ENCODE results near the gene POLR1E.
"Not testable (repeated sequence)": the region's sequence is repeated elsewhere in the genome, so short reads cannot be mapped to it uniquely, and the experiment has no call there.

POLR1E gene

DNA sequence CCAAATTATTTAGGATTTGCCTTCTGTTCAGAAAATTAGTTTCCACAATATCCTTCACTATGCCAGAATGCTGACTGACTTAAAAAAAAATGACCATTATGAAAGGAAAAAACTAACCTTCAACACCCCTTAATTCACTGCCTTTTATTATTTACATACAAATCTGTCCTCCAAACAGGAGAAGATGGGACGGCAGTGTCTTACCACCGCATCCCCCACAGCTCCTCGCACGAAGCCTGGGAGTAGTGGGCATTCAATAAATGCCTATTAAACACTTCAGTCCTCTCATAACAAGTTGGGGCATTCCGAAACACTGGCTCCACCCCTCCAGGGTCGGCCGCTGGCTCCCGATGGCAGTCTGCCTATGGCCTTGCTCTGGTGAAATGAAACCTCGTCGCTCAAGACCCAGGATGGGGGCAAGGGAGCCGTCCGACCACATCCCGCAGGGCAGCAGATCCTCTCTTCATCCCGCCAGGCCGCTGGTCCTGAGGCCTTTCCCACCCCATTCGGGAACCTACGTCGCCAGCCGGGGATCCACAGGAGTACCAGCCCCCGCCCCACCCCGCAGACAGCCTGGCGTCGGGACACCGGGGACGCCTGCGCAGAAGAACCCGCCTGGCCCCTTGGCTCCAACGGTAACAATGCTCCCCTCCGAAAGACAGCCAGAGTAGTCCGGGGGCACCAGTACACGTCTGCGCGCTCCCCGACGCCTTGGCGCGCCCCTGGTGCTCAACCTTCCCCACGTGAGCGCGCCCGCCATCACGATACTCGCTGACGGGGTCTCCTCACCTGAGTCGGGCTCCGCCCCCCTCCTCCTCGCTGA lies 21.1 kb upstream of the POLR1E start:
- peak; percentile 71 for DNase-seq (ENCODE audit: low spot score)

DNA sequence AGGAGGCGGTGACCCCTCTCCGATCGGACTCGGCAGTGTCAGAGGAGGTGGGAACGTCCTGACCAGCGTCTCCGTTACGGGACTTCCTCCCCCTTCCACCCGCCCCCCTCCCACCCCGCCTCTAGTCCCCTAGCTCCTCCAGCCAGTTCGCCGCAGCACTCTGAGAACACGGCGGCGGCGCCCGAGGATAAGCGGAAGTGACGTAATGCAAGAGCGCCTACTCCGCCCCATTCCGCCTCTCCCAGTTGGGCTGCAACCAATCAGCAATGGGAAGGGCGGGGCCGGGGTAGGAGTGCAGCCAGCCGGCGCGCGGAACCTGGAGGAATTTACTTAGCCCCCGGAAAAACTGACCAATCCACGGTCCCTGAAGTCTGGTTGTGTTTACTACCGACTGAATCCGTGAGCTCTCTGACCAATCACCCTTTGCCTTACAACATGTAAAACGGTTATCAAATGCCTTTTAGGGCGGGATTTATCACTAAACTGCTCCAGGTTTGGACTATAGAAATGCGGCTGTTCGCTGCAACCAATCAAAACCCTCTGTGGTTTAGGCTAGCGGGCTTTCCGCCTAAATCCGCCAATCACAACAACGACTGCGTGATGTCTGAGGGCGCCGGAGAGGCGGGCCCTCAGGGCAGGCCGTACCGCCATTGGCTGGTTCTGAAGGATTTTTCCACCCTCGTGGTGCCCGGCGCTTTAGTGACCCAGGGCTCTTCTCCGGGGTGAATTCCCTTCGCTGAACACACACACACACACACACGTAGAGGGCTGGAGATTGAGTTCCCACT lies 20.3 kb upstream of the POLR1E start, which contains the start of gene ZBTB5:
Gene ZBTB5, minus strand, starts transcription at position 202 of the 788 bp plus-strand sequence. CDS start 22,899 bp downstream, outside the sequence.
- DNase-seq (ENCODE audit: low spot score), result peak; percentile 97

DNA sequence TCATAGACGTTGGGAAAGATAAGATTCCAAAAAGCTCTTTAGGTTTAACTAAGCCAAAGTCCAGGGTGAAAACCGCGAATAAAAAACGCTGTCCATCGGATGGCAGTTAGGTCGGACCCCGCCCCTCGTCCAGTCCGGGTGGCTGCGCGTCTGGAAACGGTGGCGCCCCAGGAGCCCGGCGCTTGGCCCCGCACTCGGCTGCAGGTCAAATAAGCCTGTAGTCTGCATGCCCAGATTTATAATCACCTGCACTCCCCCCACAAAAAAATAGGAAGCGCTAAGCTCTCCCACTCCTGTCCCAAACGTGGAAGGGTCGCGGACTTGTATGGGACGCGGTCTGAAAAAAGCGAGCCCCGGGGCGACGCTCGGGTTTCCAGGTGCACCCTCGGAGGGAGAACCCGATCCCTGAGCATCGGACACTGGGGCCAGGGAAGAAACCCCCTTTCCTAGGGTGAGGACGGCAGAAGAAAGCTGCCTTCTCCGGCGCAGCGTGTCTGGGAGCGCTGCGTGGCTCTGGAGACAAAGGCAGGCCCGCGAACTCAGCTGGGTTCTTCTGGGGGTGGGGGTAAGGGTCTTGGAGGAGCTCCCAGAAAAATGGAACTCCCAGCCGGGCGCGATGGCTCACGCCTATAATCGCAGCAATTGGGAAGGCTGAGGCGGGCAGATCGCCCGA lies 19.6 kb upstream of the POLR1E start:
- DNase-seq (ENCODE audit: low spot score), result peak; percentile 67

DNA sequence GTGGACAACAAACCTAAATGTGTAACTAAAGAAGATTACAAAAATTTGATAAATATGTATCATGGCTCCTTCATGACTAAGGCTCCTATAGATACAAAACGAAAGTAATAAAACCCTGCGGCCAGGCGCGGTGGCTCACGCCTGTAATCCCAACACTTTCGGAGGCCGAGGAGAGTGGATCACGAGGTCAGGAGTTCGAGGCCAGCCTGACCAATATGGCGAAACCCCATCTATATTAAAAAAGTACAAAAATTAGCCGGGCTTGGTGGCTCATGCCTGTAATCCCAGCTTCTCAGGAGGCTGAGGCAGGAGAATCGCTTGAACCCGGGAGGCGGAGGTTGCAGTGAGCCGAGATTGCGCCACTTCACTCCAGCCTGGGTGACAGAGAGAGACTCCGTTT lies 18.2 kb upstream of the POLR1E start:
- not testable (repeated sequence) for DNase-seq (ENCODE audit: low spot score)

DNA sequence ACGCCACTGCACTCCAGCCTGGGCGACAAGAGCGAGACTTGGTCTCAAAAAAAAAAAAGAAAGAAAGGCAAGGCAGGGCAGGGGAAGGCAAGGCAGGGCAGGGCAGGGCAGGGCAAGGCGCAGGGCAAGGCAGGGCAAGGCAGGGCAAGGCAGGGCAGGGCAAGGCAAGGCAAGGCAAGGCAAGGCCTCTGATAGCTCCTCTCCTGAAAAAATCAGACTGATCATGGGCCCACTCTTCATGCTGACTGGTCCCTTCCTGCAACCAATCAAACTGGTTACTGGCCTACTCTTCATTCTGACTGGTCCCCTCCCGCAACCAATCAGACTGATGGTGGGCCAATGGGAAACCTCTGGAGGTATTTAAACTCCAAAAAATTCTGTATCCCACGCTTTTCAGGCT lies 17.1 kb upstream of the POLR1E start:
- DNase-seq (ENCODE audit: low spot score), result no peak

DNA sequence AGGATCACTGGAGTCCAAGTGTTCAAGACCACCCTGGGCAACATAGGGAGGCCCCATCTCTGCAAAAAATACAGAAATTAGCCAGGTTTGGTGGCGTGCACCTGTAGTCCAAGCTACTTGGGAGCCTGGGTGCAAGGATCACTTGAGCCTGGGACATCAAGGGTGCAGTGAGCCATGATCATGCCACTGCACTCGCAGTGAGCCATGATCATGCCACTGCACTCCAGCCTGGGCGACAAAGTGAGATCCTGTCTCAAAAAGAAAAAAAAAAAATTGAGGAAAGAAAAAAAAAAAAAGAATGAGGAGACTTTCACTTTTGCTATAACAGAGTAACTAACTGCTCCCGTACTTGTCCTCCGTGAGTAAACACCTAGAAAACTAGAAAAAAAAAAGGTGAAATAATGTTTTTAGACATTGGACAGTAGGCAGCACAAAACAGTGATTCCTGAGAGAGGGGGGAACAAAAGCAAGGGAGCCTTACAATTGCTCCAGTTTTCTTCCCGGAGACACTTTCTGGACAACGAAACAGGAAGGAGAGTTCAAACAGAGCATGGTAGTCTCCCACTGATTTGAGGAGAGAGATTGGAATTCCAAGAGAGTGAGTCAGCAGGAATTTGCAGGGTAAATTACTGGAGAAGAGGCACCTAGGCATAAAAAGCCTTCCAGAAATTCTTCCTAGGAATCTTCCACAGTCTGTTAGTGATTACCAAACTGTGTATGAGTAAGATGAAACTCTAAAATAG lies 13.6 kb upstream of the POLR1E start:
- DNase-seq (ENCODE audit: low spot score), result peak; percentile 68

DNA sequence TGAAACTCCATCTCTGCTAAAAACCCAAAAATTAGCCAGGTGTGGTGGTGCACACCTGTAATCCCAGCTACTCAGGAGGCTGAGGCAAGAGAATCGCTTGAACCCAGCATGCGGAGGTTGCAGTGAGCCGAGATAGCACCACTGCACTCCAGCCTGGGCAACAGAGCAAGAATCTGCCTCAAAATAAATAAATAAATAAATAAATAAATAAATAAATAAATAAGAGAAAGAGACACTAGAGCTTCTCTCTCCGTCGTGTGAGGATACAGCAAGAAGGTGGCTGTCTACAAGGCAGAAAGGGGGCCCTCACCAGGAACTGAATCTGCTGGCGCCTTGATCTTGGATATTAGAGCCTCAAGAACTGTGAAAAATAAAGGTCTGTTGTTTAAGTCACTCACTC lies 11.8 kb upstream of the POLR1E start:
- not testable (repeated sequence) for DNase-seq (ENCODE audit: low spot score)

DNA sequence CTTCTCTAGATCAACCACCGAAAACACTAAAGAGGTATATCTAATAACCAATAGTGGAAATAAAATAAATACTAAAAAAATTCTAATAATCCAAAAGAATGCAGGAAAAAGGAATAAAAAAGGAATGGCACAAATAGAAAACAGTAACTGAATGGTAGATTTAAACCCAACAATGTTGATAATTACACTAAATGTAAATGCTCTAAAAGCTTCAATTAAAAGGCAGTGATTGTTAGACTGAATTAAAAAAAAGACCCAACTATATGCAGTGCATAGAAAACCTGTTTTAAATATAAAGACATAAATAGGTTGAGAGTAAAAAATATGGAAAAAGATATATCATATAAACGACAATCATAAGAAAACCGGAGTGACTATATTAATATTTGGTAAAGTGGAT lies 11.3 kb upstream of the POLR1E start:
- DNase-seq (ENCODE audit: low spot score), result no peak

DNA sequence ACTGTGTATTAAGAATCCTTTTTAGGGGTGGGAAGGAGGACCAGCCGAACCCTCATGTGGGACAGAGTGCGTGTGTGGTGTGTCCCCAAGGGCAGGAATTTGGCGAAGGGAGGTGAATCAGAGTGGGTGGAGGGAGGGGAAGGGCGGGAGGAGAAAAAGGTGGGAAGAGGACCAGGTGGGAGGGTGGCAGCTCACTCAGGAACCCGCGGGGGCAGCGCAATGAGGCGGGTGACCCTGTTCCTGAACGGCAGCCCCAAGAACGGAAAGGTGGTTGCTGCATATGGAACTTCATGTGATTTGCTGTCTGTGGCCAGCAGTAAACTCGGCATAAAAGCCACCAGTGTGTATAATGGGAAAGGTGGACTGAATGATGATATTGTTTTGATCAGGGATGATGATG lies 8.8 kb upstream of the POLR1E start:
- no peak for DNase-seq (ENCODE audit: low spot score)

DNA sequence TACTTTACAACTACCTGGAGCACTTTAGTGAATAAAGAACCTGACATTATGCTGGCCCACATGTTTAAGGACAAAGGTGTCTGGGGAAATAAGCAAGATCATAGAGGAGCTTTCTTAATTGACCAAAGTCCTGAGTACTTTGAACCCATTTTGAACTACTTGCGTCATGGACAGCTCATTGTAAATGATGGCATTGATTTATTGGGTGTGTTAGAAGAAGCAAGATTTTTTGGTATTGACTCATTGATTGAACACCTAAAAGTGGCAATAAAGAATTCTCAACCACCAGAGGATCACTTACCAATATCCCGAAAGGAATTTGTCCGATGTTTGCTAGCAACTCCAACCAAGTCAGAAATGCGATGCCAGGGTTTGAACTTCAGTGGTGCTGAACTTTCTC lies 8.3 kb upstream of the POLR1E start:
- DNase-seq (ENCODE audit: low spot score), result not testable (repeated sequence)

DNA sequence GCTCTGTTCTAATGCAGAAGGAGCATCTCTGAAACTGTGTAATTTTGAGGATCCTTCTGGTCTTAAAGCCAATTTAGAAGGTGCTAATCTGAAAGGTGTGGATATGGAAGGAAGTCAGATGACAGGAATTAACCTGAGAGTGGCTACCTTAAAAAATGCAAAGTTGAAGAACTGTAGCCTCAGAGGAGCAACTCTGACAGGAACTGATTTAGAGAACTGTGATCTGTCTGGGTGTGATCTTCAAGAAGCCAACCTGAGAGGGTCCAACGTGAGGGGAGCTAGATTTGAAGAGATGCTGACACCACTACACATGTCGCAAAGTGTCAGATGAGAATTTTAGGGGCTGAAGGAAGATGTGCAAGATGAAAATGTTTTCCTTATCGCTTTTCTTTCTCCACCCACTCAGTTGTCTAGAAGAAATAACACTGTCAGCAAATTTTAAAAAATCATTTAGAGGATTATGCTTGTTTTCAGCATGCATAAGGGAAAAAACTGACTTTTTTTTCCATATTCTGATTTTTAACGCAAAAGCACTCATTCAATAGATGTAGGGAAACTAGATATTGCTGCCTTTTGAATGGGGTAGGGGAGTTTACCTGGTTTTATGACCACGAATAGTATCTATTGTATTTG lies 7.6 kb upstream of the POLR1E start:
- DNase-seq (ENCODE audit: low spot score), result not testable (repeated sequence)

DNA sequence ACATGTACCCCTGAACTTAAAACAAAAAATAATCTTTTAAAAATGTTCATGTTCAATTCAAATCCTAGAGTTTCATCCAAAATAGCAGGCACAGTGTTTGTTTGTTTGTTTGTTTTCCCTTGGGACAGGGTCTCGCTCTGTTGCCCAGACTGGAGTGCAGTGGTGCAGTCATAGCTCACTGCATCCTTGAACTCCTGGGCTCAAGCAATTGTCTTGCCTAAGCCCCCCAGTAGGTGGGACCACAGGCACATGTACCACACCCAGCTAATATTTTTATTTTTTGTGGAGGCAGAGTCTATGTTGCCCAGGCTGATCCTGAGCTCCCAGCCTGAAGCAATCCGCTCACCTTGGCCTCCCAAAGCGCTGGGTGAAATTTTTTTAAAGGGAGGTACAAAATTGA lies 5.0 kb upstream of the POLR1E start:
- no peak for DNase-seq (ENCODE audit: low spot score)

DNA sequence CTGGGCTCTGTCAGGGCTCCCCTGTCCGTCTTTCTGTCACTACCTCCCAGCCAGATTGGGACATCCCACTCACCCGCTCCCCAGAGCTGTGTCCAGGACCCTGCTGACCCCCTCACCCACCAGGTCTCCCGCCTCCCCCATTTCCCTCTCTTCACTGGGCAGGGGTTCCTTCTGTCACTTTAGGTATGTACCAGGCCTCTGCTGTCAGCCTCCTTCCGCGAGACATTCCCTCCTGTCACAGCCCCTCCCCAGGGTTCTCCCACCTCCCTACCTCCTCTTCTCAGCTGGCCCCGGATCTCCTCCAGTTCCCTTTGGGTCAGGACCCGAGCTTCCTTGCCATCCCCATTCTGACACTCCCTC lies 488 bp downstream of the POLR1E start:
- DNase-seq (ENCODE audit: low spot score), result no peak

DNA sequence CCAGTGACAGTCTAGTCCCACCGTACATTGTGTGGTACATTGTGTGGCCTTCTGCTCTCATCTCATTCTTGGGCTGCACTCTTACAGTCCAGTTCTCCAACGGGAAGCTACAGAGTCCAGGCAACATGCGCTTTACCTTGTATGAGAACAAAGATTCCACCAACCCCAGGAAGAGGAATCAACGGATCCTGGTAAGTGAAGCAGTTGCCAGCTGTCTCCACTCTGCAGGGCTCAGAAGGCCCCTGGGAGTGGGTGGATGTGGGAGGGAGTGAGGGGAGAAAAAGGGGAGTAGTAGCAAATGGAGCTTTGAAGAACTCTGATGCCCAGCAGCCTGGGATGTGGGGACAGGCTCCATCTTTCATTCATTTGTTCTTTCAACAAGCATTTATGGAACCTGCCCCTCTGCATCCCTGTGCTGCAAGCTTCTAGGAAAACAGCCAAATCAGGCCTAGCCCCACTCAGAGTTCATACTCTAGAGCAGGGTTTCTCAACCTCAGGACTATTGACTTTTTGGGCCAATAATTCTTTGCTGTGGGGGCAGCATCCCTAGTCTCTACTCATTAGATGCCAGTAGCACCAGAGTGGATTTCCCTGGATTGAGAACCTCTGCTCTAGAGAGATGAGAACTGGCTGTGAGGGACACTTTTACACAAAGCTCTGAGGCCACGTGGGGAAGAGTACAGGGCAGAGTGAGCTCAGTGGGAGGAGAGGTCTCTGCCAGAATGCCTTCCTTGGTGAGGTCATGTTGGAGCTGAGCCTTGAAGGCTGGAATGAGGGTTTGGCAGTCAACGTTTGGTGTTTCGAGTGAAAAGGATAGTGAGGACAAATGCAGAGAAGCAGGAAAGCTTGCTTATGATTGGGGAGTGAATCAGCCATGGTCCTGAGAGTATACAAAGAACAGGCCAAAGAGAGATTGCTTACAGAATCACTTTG lies 1.1 kb downstream of the POLR1E start:
- DNase-seq (ENCODE audit: low spot score), result peak; percentile 88

DNA sequence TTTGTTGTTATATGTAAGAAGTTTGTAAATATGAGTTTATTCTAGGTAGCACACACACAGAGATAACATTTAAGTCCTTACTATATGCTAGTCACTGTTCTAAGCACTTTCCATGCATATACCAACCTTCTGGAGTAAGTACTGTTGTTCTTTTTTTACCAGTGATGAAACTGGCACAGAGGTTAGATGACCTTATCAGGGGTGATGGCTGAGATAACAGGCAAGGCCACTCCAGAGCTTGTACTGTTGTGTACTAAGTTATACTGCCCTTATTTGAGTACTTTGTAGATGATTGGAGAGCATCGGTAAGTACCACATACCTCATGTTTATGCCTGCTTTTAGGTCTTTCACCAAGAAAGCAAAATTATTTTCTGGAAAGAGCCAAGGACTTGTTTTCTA lies 6.2 kb downstream of the POLR1E start:
- no peak for DNase-seq (ENCODE audit: low spot score)

DNA sequence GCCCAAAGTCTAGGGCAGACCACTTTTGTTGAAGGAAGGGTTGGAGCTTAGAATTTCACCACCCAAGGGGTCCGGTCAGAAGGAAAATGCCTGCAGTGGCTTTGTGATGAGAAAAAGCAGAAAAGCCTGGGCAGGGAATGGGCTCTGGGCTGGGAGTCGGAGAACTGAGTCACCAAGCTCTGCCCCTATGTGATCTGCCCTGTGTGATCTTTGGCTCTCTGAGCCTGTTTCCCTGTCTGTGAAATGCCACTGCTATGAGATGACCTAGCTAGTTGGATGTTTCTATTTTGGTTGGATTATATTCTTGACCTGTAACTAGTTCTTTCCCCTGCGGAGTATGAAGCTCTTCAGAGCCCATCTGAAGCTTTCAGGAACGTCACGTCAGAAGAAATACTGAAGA lies 9.8 kb downstream of the POLR1E start:
- DNase-seq (ENCODE audit: low spot score), result no peak

DNA sequence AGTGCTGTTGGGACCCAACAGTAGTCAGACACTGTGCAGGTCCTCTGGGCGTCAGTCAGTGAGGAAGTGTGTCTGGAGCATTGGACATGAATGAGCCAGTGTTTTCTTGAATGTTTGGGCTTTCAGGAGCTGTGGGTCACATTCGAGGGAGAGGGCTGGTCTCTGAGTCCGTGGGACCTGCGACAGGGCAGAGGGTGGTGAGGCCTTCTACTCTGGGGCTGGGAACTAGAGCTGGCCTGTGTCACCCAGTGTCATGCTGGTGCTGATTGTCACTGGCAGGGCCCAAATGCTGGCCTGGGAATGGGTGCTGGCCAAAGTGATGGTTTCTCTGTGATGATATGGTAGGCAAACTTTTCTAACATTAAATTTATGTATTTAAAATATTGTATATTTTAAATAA lies 10.3 kb downstream of the POLR1E start:
- no peak for DNase-seq (ENCODE audit: low spot score)

DNA sequence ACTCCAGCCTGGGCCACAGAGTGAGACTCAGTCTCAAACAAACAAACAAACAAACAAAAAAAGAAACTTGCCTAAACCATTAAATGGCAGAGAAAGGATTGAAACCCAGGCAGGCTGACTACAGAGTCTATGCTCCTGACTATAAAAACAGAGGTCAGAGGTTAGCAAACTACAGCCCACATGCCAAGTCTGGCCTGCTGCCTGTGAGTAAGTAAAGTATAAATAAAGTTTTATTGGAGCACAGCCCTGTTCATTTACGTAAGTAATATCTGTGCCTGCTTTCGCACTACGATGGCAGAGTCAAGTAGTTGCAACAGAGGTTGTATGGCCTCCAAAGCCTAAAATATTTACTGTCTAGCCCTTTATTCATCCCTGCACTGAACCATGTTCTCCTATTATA lies 11.6 kb downstream of the POLR1E start:
- DNase-seq (ENCODE audit: low spot score), result no peak

DNA sequence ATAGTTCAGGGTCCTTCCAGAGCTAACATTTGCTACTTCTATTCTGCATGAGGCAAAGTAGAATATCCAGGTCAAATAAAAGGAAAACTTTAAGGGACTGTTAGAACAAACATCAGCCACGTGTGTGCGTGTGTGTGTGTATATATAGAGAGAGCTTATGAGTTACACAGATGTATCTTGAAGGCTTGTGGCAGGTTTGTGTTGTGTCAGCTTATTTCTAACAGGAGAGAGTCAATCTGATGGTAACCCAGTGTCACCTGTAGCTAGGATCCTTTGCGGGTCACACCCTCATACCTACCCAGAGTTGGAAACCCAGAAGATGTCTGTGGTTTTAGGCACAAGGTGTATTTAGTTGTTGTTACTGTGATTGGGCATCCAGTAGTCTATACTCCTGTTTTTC lies 12.7 kb downstream of the POLR1E start:
- DNase-seq (ENCODE audit: low spot score), result no peak

DNA sequence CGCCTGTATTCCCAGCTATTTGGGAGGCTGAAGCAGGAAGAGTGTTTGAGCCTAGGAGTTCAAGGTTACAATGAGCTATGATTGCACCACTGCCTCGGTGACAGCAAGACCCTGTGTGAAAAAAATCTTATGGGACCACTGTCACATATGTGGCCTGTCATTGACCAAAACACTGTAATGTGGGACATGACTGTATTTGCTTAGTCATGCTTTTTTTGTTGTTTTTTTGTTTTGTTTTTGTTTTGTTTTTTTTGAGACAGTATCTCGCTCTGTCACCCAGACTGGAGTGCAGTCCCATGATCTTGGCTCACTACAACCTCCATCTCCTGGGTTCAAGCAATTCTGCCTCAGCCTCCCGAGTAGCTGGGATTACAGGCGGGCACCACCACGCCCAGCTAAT lies 13.5 kb downstream of the POLR1E start:
- no peak for DNase-seq (ENCODE audit: low spot score)
